Osteoblast (primary cell): Measurements from ENCODE around the gene SAMD8. TPM values are rescaled to one million over a fixed set of nuclear protein-coding genes. Genes with fewer than 3 reads are reported as not detected.

ENCODE experiments used
- DNase-seq: peaks from one replicate; pipeline ENCODE4 v3.0.0; 2011; ENCODE audit warnings: low spot score, mixed read lengths; ENCODE audit not compliant: insufficient read length; ENCODE audit errors: missing footprints
- H2AFZ ChIP-seq: 2 replicates; pipeline ENCODE4 v1.6.0; 2011; ENCODE audit warnings: mild to moderate bottlenecking, low read length
- H3K27ac ChIP-seq: 2 replicates; pipeline ENCODE4 v1.5.1; 2011; ENCODE audit warnings: mild to moderate bottlenecking, low read depth, low read length, moderate library complexity
- H3K27me3 ChIP-seq: 2 replicates; pipeline ENCODE4 v1.6.0; 2012; ENCODE audit warnings: mild to moderate bottlenecking, control low read depth, inconsistent platforms, low read length, moderate library complexity; ENCODE audit not compliant: insufficient read depth
- H3K36me3 ChIP-seq: 2 replicates; pipeline ENCODE4 v1.5.1; 2011; ENCODE audit warnings: mild to moderate bottlenecking, low read length, control low read depth, moderate library complexity; ENCODE audit not compliant: insufficient read depth
- H3K4me1 ChIP-seq: 2 replicates; pipeline ENCODE4 v1.5.1; 2011; ENCODE audit warnings: mild to moderate bottlenecking, low read length, control low read depth, moderate library complexity; ENCODE audit not compliant: insufficient read depth
- H3K4me2 ChIP-seq: 2 replicates; pipeline ENCODE4 v1.6.0; 2011; ENCODE audit warnings: mild to moderate bottlenecking, low read length; ENCODE audit not compliant: insufficient read depth
- H3K4me3 ChIP-seq: fragments of 200-600 bp; sonication (generic); 3 replicates; pipeline ENCODE4 v1.5.1; 2012; ENCODE audit warnings: mild to moderate bottlenecking, low read length, inconsistent platforms; ENCODE audit not compliant: insufficient read depth
- H3K79me2 ChIP-seq: 2 replicates; pipeline ENCODE4 v1.6.0; 2012; ENCODE audit warnings: mild to moderate bottlenecking, low read length, control low read depth, inconsistent platforms; ENCODE audit not compliant: insufficient read depth
- H3K9me3 ChIP-seq: 2 replicates; pipeline ENCODE4 v1.5.1; 2011; ENCODE audit warnings: low read depth, low read length, control low read depth
- H4K20me1 ChIP-seq: 2 replicates; pipeline ENCODE4 v1.6.0; 2012; ENCODE audit warnings: mild to moderate bottlenecking, low read length, control low read depth; ENCODE audit not compliant: insufficient read depth
- CTCF ChIP-seq: IDR thresholded peaks from 2 replicates; pipeline ENCODE4 v1.5.1; 2011; ENCODE audit warnings: mild to moderate bottlenecking, low read depth, low read length, moderate library complexity; ENCODE audit errors: extremely low read depth
- total RNA-seq: library from RNA; depleted of rRNA; stranded (reverse); fragments of >200 nt; gene quantifications from 2 replicates; pipeline ENCODE4 v1.2.3, GENCODE V29; 2012

The SAMD8 gene
- total RNA-seq, 1 donor = 31.5 TPM

DNA sequence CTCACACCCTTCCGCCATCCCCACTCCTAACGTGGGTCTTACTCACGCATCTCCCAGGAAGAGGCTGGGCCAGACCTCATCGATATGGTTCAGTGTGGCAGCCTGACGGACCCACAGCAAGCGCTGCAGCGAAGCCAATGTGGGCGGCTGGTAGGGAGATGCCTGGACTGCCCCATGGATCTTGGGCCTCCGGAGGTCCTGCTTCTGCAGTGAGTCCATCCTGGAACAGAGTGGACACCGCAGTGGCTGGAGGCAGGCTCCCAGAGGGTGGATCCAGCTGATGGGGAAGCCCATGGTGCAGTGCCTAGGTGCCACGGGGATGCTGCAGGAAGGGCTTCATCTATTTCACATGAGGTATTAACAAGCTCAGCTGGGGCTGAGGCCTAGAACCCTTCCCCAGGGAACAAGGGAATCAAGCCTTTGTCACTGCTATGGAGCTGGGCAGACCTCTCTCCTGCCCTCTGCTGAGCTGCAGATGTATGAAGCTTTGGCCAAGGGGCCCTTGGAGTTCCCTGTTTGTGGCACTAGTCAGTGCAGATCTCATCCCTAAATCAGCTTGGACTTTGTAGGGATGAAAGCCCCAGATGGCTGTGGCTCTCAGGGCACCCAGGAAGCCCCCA, 13.7 kb upstream of the SAMD8 start:
- no peaks in the 10 kb centered on the region for H3K36me3 ChIP-seq
- no peaks in the 10 kb centered on the region for H3K27me3 ChIP-seq
- no peak overlapping the region for H3K4me2 ChIP-seq
- no peak overlapping the region for H3K27ac ChIP-seq
- H3K79me2 ChIP-seq = no peaks in the 10 kb centered on the region
- H3K4me3 ChIP-seq = no peak overlapping the region
- H4K20me1 ChIP-seq = no peaks in the 10 kb centered on the region
- no peaks in the 10 kb centered on the region for H3K4me1 ChIP-seq
- peak overlapping the region; percentile 15 for H2AFZ ChIP-seq
- TF ChIP-seq CTCF = peak; percentile 46
- H3K9me3 ChIP-seq = no peaks in the 10 kb centered on the region
- DNase-seq = peak; percentile 87

DNA sequence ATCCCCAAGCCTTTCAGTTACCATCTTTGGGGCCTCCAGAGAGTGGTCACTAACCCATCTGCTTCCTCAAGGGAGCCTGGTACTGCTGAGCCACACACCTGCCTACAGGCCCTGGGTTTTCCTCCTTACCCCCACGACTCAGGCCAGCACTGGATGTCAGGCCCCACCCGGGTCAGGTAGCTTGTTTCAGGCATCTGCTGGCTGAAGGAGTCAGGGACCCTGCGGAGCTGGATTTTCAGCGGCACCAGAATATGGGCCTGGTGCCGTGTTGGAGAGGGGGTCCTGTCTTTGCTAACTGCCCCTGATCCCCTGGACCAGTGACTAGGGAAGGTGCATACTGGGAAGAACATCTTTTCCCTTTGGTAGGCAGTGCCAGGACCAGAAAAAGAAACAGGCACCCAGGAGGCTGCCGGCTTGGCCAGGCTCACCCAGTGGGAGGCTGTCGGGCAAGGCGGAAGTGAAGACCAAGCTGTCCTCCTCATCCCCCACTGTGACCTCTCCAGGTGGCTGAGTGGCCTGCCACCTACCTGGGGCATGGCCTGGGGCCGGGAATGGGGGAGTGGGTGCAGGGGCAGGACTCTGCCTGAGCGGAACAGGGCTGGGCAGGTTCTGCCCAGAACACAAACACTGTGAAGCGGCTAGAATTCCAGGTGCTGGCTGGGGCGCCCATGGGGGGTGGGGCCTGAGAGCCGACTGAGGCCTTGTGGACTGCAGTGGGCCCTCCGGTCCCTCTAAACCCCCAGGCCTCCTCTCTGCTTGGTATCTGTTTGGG, 12.4 kb upstream of the SAMD8 start:
- Histone ChIP-seq H3K9me3 (no peaks in the 10 kb centered on the region), H3K79me2 (no peaks in the 10 kb centered on the region), H4K20me1 (no peaks in the 10 kb centered on the region), H3K27me3 (no peaks in the 10 kb centered on the region), H3K4me1 (no peaks in the 10 kb centered on the region), H3K27ac (no peak overlapping the region), H3K36me3 (no peaks in the 10 kb centered on the region), H3K4me2 (no peak overlapping the region), H2AFZ (no peak overlapping the region), H3K4me3 (no peak overlapping the region)
- no peak for TF ChIP-seq CTCF
- DNase-seq = peak; percentile 69

DNA sequence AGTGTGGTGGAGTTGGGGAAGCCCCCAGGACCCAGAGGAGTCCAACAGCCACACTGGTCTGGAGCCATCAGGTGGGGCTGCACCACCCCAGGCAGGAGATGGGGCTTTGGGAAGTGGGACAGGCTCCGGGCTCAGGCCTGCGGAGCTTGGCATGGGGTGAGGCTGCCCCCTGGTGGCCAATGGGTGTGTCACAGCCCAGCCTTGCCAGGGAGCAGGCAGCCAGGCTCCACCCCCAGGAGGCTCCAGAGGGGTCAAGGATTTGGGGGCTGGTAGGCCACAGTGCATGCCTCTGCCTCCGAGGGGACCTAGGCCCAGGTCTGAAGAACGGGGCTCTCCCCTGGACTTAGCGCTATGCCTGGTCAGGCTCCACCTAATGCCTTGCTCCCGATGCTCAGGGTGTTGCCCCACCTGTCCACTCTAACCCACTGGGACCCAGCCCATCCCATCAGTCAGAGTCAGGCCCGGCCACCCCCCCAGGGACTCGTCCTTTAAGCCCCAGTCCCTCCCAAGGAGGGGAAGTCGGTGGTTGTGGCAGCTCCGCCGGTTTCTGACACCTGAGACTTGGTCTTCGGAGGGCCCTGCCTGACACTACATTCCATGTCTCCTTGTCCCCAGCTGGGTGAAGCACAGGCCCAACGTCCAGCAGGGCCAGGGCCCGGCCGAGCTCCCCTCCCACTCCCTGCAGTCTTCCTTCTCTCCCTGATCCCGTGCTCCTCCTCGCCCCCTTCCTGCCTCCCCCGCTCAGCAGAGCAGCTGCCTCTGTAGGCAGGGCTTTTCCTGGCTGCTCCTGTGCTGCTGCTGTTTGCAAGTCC, 11.3 kb upstream of the SAMD8 start:
- peak; percentile 95 for TF ChIP-seq CTCF
- no peaks in the 10 kb centered on the region for H3K36me3 ChIP-seq
- no peaks in the 10 kb centered on the region for H3K4me1 ChIP-seq
- no peak overlapping the region for H3K4me3 ChIP-seq
- peak; percentile 98 for DNase-seq
- H3K9me3 ChIP-seq = no peaks in the 10 kb centered on the region
- no peaks in the 10 kb centered on the region for H4K20me1 ChIP-seq
- H3K79me2 ChIP-seq = no peaks in the 10 kb centered on the region
- peak overlapping the region; percentile 5 for H2AFZ ChIP-seq
- H3K27ac ChIP-seq = no peak overlapping the region
- H3K27me3 ChIP-seq = no peaks in the 10 kb centered on the region
- peak overlapping the region; percentile 38 for H3K4me2 ChIP-seq
